GM10248 (cell line): ENCODE data around the gene PTGER2.

Experiments
- CTCF ChIA-PET: fragments of 300-600 bp; sonication (Branson Sonifier 250); formaldehyde crosslinking; extraction: SDS; loops from one replicate; lab custom pipeline; 2021; ENCODE audit warnings: antibody characterized with exemption; lab: Yijun Ruan, JAX
- POLR2A ChIA-PET: fragments of 350-650 bp; sonication (Branson Sonifier 250); formaldehyde crosslinking; extraction: SDS; loops from one replicate; lab custom pipeline; 2020; ENCODE audit warnings: antibody characterized with exemption; lab: Yijun Ruan, JAX
- DNase-seq: peaks from one replicate; pipeline ENCODE4 v3.0.0; 2012; ENCODE audit errors: extremely low spot score
- CTCF ChIP-seq: IDR thresholded peaks from 2 replicates; pipeline ENCODE4 v1.5.1; 2012; ENCODE audit warnings: mild to moderate bottlenecking, low read depth; ENCODE audit errors: extremely low read depth, missing control alignments, control extremely low read depth

The PTGER2 gene

GRCh38 chr14:52332269-52332668 is 18.2 kb downstream of the PTGER2 start:
- CTCF ChIA-PET = no interaction called here
- DNase-seq = no peak
- POLR2A ChIA-PET = no interaction called here
- TF ChIP-seq CTCF = no peak

GRCh38 chr14:52333108-52333507 is 19.0 kb downstream of the PTGER2 start:
- ChIA-PET POLR2A (no interaction called here), CTCF (no interaction called here)
- no peak for DNase-seq
- TF ChIP-seq CTCF = no peak

GRCh38 chr14:52333823-52334657 is 19.9 kb downstream of the PTGER2 start:
- TF ChIP-seq CTCF = no peak
- POLR2A ChIA-PET = no interaction called here
- CTCF ChIA-PET = interaction anchor here (0.6 kb wide), 1 partner anchor 558 kb away, joined by 3 read pairs; no protein-coding TSS in a partner anchor
- DNase-seq = no peak

GRCh38 chr14:52336241-52336640 is 22.1 kb downstream of the PTGER2 start:
- TF ChIP-seq CTCF = no peak
- DNase-seq = no peak
- POLR2A ChIA-PET = no interaction called here
- CTCF ChIA-PET = no interaction called here

- TF ChIP-seq CTCF = no peak
- no peak for DNase-seq
- ChIA-PET POLR2A (no interaction called here), CTCF (no interaction called here)
Measured at GRCh38 chr14:52338051-52338681, 24.1 kb downstream of the PTGER2 start.

GRCh38 chr14:52339262-52339661 is 25.1 kb downstream of the PTGER2 start:
- TF ChIP-seq CTCF = no peak
- POLR2A ChIA-PET = no interaction called here
- DNase-seq = no peak
- CTCF ChIA-PET = no interaction called here
